Inflammatory macrophage treated with lipopolysaccharide for 4 hours (primary cell): ENCODE measurements around the gene XPA.
"Not testable (repeated sequence)": the region's sequence is repeated elsewhere in the genome, so short reads cannot be mapped to it uniquely, and the experiment has no call there.

Experiments used
- DNase-seq: peaks from one replicate; pipeline ENCODE4 v3.0.0-alpha.2; 2020

The XPA gene

GRCh38 chr9:97696803-97697601 lies at the start of gene XPA:
Gene XPA, minus strand, starts transcription at chr9:97697340. Its CDS starts 48 bp downstream, at chr9:97697292.
- DNase-seq = peak; percentile 96

GRCh38 chr9:97744710-97745708 lies 47.9 kb upstream of the XPA start:
- no peak for DNase-seq

DNA sequence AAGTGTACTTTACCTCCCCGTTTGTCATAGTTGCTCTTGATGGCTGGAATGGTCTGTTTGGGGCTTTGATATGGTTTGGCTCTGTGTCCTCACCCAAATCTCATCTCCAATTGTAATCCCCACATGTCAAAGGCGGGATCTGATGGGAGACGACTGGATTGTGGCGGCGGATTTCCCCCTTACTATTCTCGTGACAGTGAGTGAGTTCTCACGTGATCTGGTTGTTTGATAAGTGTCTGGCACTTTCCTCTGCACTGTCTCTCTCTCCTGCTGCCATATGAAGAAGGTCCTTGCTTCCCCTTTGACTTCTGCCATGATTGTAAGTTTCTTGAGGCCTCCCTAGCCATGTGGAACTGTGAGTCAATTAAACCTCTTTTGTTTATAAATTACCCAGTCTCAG lies 46.9 kb upstream of the XPA start:
- DNase-seq = not testable (repeated sequence)

GRCh38 chr9:97742545-97742944 lies 45.4 kb upstream of the XPA start:
- DNase-seq = no peak

DNA sequence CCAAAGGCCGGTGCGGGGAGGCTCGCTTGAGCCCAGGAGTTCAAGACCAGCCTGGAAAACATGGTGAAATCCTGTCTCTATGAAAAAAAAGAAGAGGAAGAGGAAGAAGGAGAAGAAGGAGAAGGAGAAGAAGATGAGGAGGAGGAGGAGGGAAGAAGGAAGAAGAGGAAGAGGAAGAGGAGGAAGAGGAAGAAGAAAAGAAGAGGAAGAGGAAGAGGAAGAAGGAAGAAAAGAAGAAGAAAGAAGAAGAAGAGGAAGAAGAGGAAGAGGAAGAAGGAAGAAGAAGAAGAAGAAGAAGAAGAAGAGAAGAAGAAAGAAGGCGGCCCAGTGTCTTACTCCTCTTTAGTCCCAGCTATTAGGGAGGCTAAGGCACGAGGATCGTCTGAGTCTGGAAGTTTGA lies 44.8 kb upstream of the XPA start:
- DNase-seq = no peak

DNA sequence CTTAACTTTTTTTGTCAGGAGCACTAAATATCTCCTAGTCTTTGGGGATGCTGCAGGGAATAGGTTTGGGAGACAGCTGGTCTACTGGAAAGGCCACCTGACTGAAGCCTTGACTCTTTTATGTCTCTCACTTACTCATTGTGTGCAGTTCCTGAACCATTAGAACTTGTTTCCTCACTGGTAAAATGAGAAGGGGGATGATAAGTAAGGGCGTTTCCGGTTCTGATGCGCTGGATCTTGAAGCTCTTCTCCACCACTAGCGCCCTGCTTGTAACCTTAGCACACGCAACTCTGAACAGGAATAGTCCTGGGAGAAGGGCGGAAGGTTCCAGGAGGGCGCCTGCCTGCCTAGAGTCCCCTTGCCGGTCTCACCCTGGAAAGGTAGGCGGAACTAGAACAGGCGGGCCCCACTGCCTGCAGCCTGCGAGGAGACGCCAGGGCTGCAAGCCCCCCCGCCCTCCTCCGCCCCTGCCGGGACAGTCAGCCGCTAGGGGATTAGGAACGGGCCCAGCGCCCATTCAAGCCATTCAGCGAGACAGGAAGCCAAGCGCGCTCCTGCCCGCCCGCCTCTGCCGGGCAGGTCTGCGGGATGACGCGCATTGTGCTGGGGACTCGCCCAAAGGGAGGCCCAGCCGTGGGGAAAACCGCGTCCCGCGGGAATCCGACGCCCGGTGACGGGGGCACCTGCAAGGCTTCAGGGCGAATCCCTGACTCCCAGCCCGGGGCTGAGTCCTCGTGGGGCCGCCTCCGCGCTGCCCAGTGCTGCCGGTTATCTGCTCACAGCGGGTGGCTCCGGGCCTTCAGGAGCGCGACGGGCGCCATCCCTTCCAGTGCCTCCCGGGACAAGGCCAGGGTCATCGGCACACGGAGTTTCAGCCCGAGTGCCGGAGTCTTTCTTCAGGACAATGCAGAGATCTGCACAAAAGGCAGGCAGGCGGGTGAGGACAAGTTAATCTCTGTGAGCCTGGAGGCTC lies 44.0 kb upstream of the XPA start:
- DNase-seq = no peak

GRCh38 chr9:97737429-97737828 lies 40.3 kb upstream of the XPA start:
- DNase-seq = no peak

DNA sequence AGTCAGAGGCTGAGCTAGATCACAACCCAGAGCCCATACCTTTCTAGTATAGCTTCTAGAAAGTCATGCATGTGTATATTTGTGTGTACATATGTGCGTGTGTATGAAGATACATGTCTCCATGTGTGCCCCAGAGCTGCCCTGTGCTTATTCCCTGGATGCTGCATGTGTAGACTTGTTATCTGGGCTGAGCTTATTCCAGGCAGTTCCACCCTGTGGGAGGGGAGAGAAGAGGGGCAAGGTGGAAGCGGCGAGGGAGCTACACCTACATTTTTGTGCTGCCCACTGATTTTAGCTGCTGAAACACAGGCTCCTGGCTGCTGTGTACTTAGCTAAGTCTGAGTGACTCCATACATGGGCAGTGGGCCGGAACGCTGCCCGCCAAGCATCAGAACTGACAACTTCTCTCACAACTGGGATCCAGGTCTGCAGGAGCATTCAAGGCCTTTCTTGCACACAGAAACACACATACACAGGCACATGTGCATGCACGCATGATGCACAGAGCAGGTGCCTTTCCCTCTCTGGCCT lies 38.0 kb upstream of the XPA start:
- no peak for DNase-seq

- no peak for DNase-seq
These were observed 29.6 kb upstream of the XPA start for GRCh38 chr9:97726716-97727115.

GRCh38 chr9:97723819-97724218 lies 26.7 kb upstream of the XPA start:
- DNase-seq = no peak

DNA sequence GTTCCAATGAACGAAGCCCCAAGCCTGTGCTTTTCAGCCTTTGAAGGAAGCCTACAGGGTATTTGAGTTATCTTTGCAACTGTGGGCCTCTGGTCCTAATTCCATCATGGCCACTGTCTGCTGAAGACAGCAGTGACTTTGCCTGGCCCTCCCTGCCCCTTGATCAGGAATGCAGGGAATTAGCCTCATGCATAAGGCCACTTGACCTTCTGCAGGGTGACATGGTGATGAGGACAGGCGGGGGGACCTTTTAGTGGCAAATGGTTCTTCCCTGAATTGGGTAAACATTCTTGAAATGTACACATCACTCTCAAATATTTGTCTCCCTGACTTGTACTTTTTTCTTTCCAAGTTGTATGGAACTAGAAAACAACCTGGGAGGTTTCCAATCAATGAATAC lies 25.2 kb upstream of the XPA start:
- no peak for DNase-seq

DNA sequence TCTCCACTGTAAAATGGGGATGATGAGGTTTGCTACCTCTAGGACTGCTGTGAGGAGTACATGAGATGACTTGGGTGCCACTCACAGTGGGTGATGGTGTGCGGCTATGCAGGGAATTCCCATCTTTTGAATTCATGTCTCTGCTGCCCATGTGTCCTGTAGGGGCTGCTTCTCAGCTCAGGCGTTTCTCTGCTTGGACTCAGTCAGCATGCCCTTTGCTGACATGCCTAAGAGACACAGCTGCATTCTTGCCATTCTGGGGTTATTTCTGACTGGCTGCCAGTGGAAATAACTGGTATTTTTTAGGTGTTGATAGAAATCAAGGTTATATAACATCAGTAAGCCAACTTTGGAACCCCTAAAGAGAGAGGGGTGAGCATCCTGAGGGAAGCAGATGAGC lies 24.3 kb upstream of the XPA start:
- no peak for DNase-seq

DNA sequence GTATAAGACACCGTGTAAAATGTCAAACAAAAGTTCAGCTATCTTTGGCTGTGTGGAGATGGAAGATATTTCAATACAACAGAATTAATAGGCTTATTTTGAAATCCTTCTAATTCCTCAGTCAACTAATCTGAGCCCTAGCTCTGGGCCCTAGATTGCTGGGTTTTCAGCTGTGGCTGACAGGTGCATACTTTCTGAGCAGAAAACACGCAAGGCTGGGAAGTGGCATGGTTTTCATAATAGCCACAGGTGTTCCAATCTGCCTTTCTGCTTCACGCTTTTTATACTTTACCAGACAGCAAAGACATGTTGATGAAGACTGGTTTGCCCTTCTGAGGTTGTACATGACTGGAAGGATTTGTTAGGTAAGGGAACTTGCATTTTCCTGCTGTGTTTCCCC lies 20.7 kb upstream of the XPA start:
- no peak for DNase-seq

DNA sequence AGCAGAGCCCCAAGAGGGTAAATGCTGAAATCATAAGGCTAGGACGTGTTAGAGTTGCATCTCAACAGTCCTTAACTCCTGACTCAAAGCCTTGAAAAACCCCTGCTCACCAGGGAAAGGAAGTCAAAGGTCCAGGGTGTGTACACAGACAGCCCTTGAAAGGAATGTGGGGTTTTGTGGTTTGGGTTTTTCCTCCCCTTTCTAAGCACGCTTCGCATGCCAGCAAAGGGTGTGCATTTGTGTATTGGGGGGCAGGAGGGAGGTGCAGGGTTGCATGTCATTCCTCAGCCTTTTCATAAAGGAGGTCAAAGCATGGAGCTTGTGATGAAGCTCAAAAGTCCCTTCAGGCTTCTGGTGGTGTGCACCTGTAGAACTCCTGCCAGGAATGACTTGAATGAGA lies 17.3 kb upstream of the XPA start:
- peak; percentile 2 for DNase-seq

- DNase-seq = no peak
These were observed 14.1 kb upstream of the XPA start for GRCh38 chr9:97711223-97711626.

GRCh38 chr9:97710356-97711222 lies 13.4 kb upstream of the XPA start:
- DNase-seq = peak; percentile 63

GRCh38 chr9:97706246-97706645 lies 9.1 kb upstream of the XPA start:
- no peak for DNase-seq

- DNase-seq = no peak
These were observed 8.3 kb upstream of the XPA start for GRCh38 chr9:97705354-97705950.

DNA sequence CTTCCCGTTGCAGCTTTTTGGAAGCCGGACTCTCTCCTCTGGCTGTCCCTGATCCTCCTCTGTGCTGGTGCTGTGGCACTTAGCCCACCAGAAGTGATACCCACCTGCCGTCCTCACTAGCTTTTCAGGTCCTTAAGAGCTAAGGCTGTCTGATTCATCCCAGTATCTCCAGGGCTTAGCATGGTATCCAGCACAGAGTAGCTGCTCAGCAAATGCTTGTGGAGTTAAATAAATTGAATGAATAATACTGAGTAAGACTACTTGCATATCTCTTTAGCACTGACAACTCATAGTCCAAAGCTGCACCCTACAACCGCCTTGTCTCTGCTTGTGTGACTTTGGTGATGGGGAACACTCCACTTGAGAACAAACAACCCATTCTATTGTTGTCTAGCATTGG lies 7.7 kb upstream of the XPA start:
- DNase-seq = no peak

DNA sequence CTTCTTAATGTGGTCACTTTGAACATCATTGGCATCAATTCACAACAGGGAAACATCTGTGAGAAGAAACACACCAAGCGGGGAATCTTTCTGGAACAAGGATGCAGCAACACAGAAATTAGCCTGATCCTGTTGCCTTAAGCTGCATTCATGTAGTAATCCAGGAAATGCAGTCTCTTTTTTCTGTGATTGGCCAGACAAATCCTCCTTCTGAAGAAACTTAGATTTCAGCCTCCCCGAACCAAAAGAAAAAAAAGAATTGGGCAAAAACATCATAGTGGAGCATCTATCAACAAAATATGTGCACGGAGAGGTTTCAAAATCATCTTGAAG lies 7.2 kb upstream of the XPA start:
- DNase-seq = no peak
